LoVo (cell line): ENCODE measurements around the gene TAC4.

Experiments
- DNase-seq: peaks from one replicate; pipeline ENCODE4 v3.0.0-alpha.2; 2016; ENCODE audit warnings: low spot score

TAC4 gene

DNA sequence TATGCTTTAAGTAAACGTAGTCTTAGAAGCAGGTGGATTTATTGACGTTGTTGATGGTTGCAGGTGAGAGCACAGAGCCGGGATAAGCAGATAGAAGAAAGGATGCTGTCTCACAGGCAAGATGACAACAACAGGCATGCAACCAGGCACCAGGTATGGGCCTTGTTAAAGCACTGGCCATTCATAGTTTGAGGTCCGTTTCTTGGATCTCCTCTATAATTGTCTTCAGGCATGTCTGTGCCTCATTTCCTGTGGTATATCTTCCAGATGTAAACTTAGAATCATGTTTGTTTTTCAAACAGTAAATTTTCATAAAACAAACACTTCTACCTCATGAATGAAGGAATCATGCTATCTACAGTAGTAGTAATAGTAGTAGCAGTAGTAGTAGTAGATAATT is 38.8 kb downstream of the TAC4 start:
- no peak for DNase-seq

GRCh38 chr17:49798738-49799137 is 49.1 kb downstream of the TAC4 start:
- DNase-seq = no peak

GRCh38 chr17:49798182-49798581 is 49.7 kb downstream of the TAC4 start:
- DNase-seq = no peak

- DNase-seq = no peak
These were observed 52.5 kb downstream of the TAC4 start for GRCh38 chr17:49795372-49795771.

DNA sequence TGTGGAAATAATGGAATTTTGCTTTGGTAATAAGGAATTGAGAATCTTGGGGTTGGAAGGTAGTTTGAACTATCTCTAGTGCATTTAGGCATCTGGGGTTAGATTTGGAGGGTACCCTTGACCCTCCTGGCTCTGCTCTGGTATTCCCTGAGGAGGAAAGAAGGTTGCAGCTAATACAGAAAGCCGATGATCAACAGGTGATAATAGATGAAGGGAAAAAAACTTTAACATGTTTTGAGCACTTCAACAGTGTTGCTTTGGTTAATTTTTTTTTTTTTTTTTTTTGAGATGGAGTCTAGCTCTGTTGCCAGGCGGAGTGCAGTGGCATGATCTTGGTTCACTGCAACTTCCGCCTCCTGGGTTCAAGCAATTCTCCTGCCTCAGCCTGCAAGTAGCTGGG is 54.6 kb downstream of the TAC4 start:
- DNase-seq = no peak

- no peak for DNase-seq
These were observed 58.7 kb downstream of the TAC4 start for GRCh38 chr17:49789243-49789578.

- DNase-seq = peak; percentile 99
These were observed 59.2 kb downstream of the TAC4 start, which contains the start of gene KAT7 for GRCh38 chr17:49788478-49789242. Gene KAT7, plus strand, starts transcription at chr17:49788681. Its CDS starts 154 bp downstream, at chr17:49788835.
